Trophoblast cell (in vitro differentiated cells and primary cell): ENCODE data around the gene MRM3.
"Not testable (repeated sequence)": the region's sequence is repeated elsewhere in the genome, so short reads cannot be mapped to it uniquely, and the experiment has no call there.

Experiments used
- DNase-seq, 2 donors: peaks; one replicate each; pipeline ENCODE4 v3.0.0-alpha.2; 2016
- H2AFZ ChIP-seq: 2 replicates; pipeline ENCODE4 v1.6.1; 2013; ENCODE audit warnings: low read length, moderate library complexity, mild to moderate bottlenecking; ENCODE audit not compliant: insufficient read depth, poor library complexity
- H2AK5ac ChIP-seq: 2 replicates; pipeline ENCODE4 v1.6.1; 2013; ENCODE audit warnings: mild to moderate bottlenecking, low read length
- H2BK120ac ChIP-seq: 2 replicates; pipeline ENCODE4 v1.6.1; 2013; ENCODE audit warnings: low read length, mild to moderate bottlenecking, moderate library complexity; ENCODE audit not compliant: insufficient read depth, poor library complexity
- H2BK12ac ChIP-seq: 2 replicates; pipeline ENCODE4 v1.6.1; 2013; ENCODE audit warnings: mild to moderate bottlenecking, low read length, moderate library complexity
- H2BK5ac ChIP-seq: 2 replicates; pipeline ENCODE4 v1.6.1; 2013; ENCODE audit warnings: low read length, low read depth, moderate library complexity, mild to moderate bottlenecking; ENCODE audit not compliant: poor library complexity
- H3K14ac ChIP-seq: 2 replicates; pipeline ENCODE4 v1.6.1; 2013; ENCODE audit warnings: mild to moderate bottlenecking, low read length
- H3K18ac ChIP-seq: 2 replicates; pipeline ENCODE4 v1.6.1; 2013; ENCODE audit warnings: mild to moderate bottlenecking, low read length
- H3K23ac ChIP-seq: 2 replicates; pipeline ENCODE4 v1.6.1; 2013; ENCODE audit warnings: low read length
- H3K27ac ChIP-seq: 2 replicates; pipeline ENCODE4 v1.5.1; 2013; ENCODE audit warnings: low read depth, mild to moderate bottlenecking, inconsistent platforms, low read length, moderate library complexity
- H3K27me3 ChIP-seq: 2 replicates; pipeline ENCODE4 v1.6.1; 2013; ENCODE audit warnings: inconsistent platforms, mild to moderate bottlenecking, low read length, moderate library complexity; ENCODE audit not compliant: insufficient read depth
- H3K36me3 ChIP-seq, 2 experiments: 1 replicate in 1 of 2; 2 replicates in 1 of 2; pipeline ENCODE4 v1.6.1; 2013; ENCODE audit warnings: low read length in 2 of 2, mild to moderate bottlenecking in 2 of 2, moderate library complexity in 1 of 2; ENCODE audit not compliant: insufficient read depth in 2 of 2, control insufficient read depth in 1 of 2
- H3K4ac ChIP-seq: 2 replicates; pipeline ENCODE4 v1.6.1; 2013; ENCODE audit warnings: low read depth, mild to moderate bottlenecking, low read length, moderate library complexity
- H3K4me1 ChIP-seq, 2 experiments: 1 replicate in 1 of 2; 2 replicates in 1 of 2; pipeline ENCODE4 v1.6.1; 2013; ENCODE audit warnings: low read length in 2 of 2, mild to moderate bottlenecking in 2 of 2, moderate library complexity in 1 of 2; ENCODE audit not compliant: insufficient read depth in 2 of 2, control insufficient read depth in 1 of 2
- H3K4me2 ChIP-seq: 2 replicates; pipeline ENCODE4 v1.6.1; 2013; ENCODE audit warnings: inconsistent platforms, mild to moderate bottlenecking, low read length, moderate library complexity
- H3K4me3 ChIP-seq: 2 replicates; pipeline ENCODE4 v1.5.1; 2013; ENCODE audit warnings: mild to moderate bottlenecking, low read depth, low read length, inconsistent platforms
- H3K79me1 ChIP-seq: one replicate; pipeline ENCODE4 v1.6.1; 2013; ENCODE audit warnings: low read length
- H3K79me2 ChIP-seq: 2 replicates; pipeline ENCODE4 v1.6.1; 2013; ENCODE audit warnings: low read length, mild to moderate bottlenecking; ENCODE audit not compliant: control insufficient read depth, insufficient read depth, poor library complexity
- H3K9ac ChIP-seq: 2 replicates; pipeline ENCODE4 v1.6.1; 2013; ENCODE audit warnings: mild to moderate bottlenecking, low read length
- H3K9me3 ChIP-seq: 2 replicates; pipeline ENCODE4 v1.6.1; 2013; ENCODE audit warnings: low read depth, mild to moderate bottlenecking, control low read depth, inconsistent platforms, low read length; ENCODE audit not compliant: insufficient read depth
- H4K12ac ChIP-seq: 2 replicates; pipeline ENCODE4 v1.6.1; 2013; ENCODE audit warnings: low read depth, mild to moderate bottlenecking, low read length, moderate library complexity
- H4K8ac ChIP-seq: 2 replicates; pipeline ENCODE4 v1.6.1; 2013; ENCODE audit warnings: low read depth, mild to moderate bottlenecking, low read length, moderate library complexity
- H4K91ac ChIP-seq: one replicate; pipeline ENCODE4 v1.6.1; 2013; ENCODE audit warnings: low read depth, mild to moderate bottlenecking, low read length, moderate library complexity
- WGBS: extraction: QIAGEN DNeasy Blood & Tissue Kit; methylation state at CpG from one replicate; pipeline ENCODE4 v1.1.7; 2013; ENCODE audit warnings: missing lambda C conversion rate; ENCODE audit not compliant: insufficient read length, insufficient coverage; ENCODE audit errors: extremely low coverage; 5-methylcytosine and 5-hydroxymethylcytosine counted together

MRM3 gene

DNA sequence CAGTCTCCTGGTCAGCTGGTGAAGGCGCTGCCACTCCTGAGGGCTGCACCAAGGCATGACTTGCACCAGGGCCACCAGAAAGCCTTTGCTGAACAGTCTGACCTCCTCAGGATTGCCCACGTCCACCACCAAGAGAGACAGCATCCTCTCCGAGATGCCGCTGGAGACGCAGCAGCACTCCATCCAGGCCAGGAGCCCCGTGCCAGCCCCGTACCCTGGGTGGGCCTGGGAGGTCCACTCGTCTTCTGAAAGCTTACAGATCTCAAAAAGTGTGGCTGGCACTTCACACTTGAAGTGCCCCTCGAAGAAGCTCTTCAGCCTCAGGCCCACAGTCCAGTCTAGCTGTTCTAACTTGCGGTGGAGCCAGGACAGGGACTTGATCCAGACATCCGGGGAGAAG, 36.7 kb upstream of the MRM3 start:
- H2AFZ ChIP-seq: no peak overlapping the region
- H4K8ac ChIP-seq: no peak overlapping the region
- no peak overlapping the region for H2BK120ac ChIP-seq
- H3K36me3 ChIP-seq: peaks cover 66 to 70% of the 10 kb centered on the region in 2 experiments
- no peak overlapping the region for H3K9ac ChIP-seq
- H3K9me3 ChIP-seq: peaks cover 6% of the 10 kb centered on the region
- no peak overlapping the region for H3K23ac ChIP-seq
- H2AK5ac ChIP-seq: no peak overlapping the region
- no peak overlapping the region for H3K4me2 ChIP-seq
- H3K27ac ChIP-seq: no peak overlapping the region
- no peak overlapping the region for H3K4me3 ChIP-seq
- no peaks in the 10 kb centered on the region for H3K4me1 ChIP-seq
- H3K4ac ChIP-seq: no peak overlapping the region
- H2BK12ac ChIP-seq: no peak overlapping the region
- H3K18ac ChIP-seq: no peak overlapping the region
- no peak for DNase-seq
- no peaks in the 10 kb centered on the region for H3K79me2 ChIP-seq
- no peaks in the 10 kb centered on the region for H3K79me1 ChIP-seq
- WGBS: no CpG with 5 or more reads among the region's 11 CpGs
- no peak overlapping the region for H4K91ac ChIP-seq
- no peak overlapping the region for H2BK5ac ChIP-seq
- no peak overlapping the region for H4K12ac ChIP-seq
- H3K14ac ChIP-seq: no peak overlapping the region
- H3K27me3 ChIP-seq: no peaks in the 10 kb centered on the region

DNA sequence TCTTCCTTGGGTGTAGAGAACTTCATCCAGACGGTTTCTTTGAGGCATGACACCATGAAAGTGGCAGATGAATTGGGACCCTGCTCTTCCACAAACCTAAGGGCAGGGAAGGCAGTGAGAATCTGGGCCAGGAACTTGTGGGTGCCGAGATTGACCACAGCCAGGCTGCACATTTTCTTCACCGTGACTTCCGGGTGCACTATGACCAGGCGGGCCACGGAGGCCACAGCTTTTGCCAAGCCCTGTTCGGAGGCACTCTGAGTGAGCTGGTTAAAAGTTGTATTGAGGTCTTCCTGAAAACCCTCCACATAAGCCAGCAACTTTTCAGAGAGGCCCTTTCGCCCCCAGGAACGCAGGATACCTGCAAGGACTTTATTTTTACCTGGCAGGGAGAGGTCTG, 36.0 kb upstream of the MRM3 start:
- H3K27me3 ChIP-seq: no peaks in the 10 kb centered on the region
- H4K91ac ChIP-seq: no peak overlapping the region
- H2AK5ac ChIP-seq: no peak overlapping the region
- no peak overlapping the region for H2BK120ac ChIP-seq
- H3K79me2 ChIP-seq: peaks cover under 1% of the 10 kb centered on the region
- no peak overlapping the region for H3K18ac ChIP-seq
- H3K27ac ChIP-seq: no peak overlapping the region
- H3K9me3 ChIP-seq: peaks cover 6% of the 10 kb centered on the region
- no peak overlapping the region for H2BK5ac ChIP-seq
- no peak overlapping the region for H3K23ac ChIP-seq
- no peak overlapping the region for H2AFZ ChIP-seq
- peaks cover 2 to 4% of the 10 kb centered on the region in 2 experiments for H3K4me1 ChIP-seq
- no peak for DNase-seq
- no peak overlapping the region for H3K4me2 ChIP-seq
- no peak overlapping the region for H4K8ac ChIP-seq
- H3K36me3 ChIP-seq: peaks cover 63 to 64% of the 10 kb centered on the region in 2 experiments
- no peaks in the 10 kb centered on the region for H3K79me1 ChIP-seq
- H3K14ac ChIP-seq: no peak overlapping the region
- WGBS: no CpG with 5 or more reads among the region's 9 CpGs
- no peak overlapping the region for H4K12ac ChIP-seq
- no peak overlapping the region for H3K4me3 ChIP-seq
- H3K4ac ChIP-seq: no peak overlapping the region
- H2BK12ac ChIP-seq: no peak overlapping the region
- no peak overlapping the region for H3K9ac ChIP-seq

DNA sequence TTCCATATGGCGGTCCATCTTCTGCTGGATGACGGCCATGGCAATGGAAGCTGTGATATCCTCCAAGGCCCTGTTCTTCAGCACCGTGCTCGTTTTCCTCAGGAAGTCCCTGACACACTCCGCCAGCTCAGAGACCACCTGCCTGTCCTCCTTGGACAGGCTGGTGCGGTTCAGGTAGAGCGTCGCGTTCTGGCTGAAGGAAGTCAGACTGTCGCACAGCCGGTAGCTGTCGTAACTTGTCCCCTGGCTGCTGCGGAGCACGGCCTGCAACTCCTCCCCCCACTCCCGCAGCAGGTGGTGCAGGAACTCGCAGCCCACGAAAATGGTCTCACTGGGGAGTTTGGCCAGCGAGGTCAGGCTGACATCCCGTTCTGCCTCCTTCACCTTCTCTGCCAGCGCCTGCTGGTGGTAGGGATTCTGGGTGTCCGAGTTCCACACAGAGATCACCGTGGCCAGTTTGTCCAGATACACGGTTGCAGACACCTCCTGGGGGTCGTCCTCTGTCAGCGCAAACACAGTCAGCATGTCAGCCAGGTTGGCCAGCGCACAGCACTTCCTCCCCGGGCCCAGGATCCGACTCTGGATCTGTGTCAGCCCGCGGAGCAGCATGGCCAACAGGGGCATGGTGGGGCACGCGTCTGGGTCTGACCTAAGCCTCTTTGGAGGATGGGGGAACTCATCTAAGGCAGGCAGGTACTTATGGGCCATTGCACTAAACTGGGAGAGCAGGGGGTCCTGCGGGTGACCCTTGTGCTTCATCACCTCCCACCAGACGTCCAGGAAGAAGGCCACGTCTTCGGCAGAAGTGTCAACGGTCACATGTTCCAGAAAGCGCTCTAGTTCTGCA, 35.1 kb upstream of the MRM3 start:
- Histone ChIP-seq H3K14ac (no peak overlapping the region), H3K9ac (no peak overlapping the region), H3K79me2 (peaks cover 9% of the 10 kb centered on the region), H3K9me3 (peaks cover 6% of the 10 kb centered on the region), H3K27me3 (no peaks in the 10 kb centered on the region), H3K27ac (no peak overlapping the region), H3K18ac (no peak overlapping the region), H3K79me1 (peaks cover 5% of the 10 kb centered on the region), H4K8ac (no peak overlapping the region), H2AFZ (no peak overlapping the region), H2BK120ac (no peak overlapping the region), H2AK5ac (no peak overlapping the region), H4K91ac (no peak overlapping the region), H2BK12ac (no peak overlapping the region), H2BK5ac (no peak overlapping the region), H4K12ac (no peak overlapping the region), H3K4me3 (no peak overlapping the region), H3K4ac (no peak overlapping the region), H3K23ac (no peak overlapping the region), H3K4me2 (no peak overlapping the region), H3K4me1 (peaks cover 4 to 6% of the 10 kb centered on the region in 2 experiments), H3K36me3 (peaks cover 55 to 57% of the 10 kb centered on the region in 2 experiments)
- DNase-seq: no peak
- no CpG with 5 or more reads among the region's 38 CpGs for WGBS

DNA sequence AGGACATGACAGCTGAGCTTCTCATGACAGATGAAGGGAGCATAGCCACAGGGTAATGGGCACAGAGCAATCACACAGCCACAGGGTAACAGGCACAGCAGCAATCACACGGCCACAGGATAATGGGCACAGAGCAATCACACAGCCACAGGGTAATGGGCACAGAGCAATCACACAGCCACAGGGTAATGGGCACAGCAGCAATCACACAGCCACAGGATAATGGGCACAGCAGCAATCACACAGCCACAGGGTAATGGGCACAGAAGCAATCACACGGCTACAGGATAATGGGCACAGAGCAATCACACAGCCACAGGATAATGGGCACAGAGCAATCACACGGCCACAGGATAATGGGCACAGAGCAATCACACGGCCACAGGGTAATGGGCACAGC, 33.5 kb upstream of the MRM3 start:
- DNase-seq, H3K4me2 ChIP-seq, H2AK5ac ChIP-seq, H2BK12ac ChIP-seq, H3K4ac ChIP-seq, H3K9ac ChIP-seq, H3K14ac ChIP-seq, H4K8ac ChIP-seq, H2BK5ac ChIP-seq, H3K23ac ChIP-seq, H3K4me3 ChIP-seq, H3K27ac ChIP-seq, H4K91ac ChIP-seq, H2AFZ ChIP-seq, H2BK120ac ChIP-seq, H3K18ac ChIP-seq, H3K27me3 ChIP-seq, H4K12ac ChIP-seq, H3K9me3 ChIP-seq: not testable (repeated sequence)
- Histone ChIP-seq H3K79me2 (peaks cover 14% of the 10 kb centered on the region), H3K36me3 (peaks cover 46 to 47% of the 10 kb centered on the region in 2 experiments), H3K4me1 (peaks cover 9 to 11% of the 10 kb centered on the region in 2 experiments), H3K79me1 (peaks cover 11% of the 10 kb centered on the region)
- no CpG with 5 or more reads among the region's 4 CpGs for whole genome bisulfite sequencing
